ENCODE data around the gene SHOX. TPM values are rescaled to one million over a fixed set of nuclear protein-coding genes. Genes with fewer than 3 reads are reported as not detected.

SHOX gene
- total RNA-seq, 5 donors from 2014 or later (not counting 1 experiment from before 2014, with no cell fraction given): not detected

DNA sequence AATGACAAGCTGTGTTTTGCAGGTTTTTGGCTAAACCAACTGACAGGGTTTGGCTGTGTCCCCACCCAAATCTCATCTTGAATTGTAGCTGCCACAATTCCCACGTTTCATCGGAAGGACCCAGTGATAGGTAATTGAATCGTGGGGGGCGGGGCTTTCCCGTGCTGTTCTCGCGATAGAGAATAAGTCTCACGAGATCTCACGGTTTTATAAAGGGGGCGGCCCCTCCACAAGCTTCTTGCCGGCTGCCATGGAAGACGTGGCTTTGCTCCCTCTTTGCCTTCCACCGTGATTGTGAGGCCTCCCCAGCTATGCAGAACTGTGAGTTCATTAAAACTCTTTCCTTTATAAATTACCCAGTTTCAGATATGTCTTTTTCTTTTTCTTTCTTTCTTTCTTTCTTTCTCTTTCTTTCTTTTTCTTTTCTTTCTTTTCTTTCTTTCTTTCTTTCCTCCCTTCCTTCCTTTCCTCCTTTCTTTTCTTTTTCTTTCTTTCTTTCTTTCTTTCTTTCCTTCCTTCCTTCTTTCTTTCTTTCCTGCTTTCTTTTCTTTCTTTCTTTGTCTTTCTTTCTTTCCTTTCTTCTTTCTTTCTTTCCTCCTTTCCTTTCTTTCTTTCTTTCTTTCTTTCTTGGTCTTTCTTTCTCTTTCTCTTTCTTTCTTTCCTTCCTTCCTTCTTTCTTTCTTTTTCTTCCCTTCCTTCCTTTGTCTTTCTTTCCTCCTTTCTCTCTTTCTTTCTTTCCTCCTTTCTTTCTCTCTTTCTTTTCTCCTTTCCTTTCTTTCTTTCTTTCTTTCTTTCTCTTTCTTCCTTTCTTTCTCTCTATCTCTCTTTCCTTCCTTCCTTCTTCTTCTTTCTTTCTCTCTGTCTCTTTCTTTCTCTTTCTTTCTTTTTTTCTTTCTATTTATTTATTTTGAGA is 54.8 kb downstream of the SHOX start:
- CTCF ChIA-PET: no interaction called here
- H3K4me1 Mint-ChIP-seq: no peaks in the 10 kb centered on the region
- H3K36me3 ChIP-seq (ENCODE audit: control insufficient read depth in 2 of 2, extremely low read depth in 1 of 2, insufficient read depth in 1 of 2, low read length in 1 of 2): no peaks in the 10 kb centered on the region
- no peaks in the 10 kb centered on the region for H3K4me1 ChIP-seq (ENCODE audit: control insufficient read depth in 1 of 2, extremely low read depth in 1 of 2, insufficient read depth in 2 of 2, low read length in 2 of 2)
- no peaks in the 10 kb centered on the region for H3K36me3 Mint-ChIP-seq
- H3K9me3 Mint-ChIP-seq: peaks cover 8 to 10% (median 9%) of the 10 kb centered on the region in 3 donors
- no peak overlapping the region for H3K27ac Mint-ChIP-seq
- H3K4me3 ChIP-seq (ENCODE audit: control insufficient read depth in 1 of 2, extremely low read depth in 1 of 2, low read length in 1 of 2): no peak overlapping the region
- H3K4me3 Mint-ChIP-seq: no peak overlapping the region
- ATAC-seq (replicated peaks in 1 of 4) (no peak), DNase-seq (no peak)
- WGBS (ENCODE audit: insufficient coverage): 95% methylated on average over 12 of the region's 13 CpGs
- POLR2A ChIA-PET: no interaction called here
- no peak overlapping the region for H3K27ac ChIP-seq (ENCODE audit: low read length)
- no peaks in the 10 kb centered on the region for H3K9me3 ChIP-seq
- H3K27me3 ChIP-seq (replicated peaks in 1 of 2; ENCODE audit: control insufficient read depth in 2 of 2, extremely low read depth in 1 of 2, insufficient read depth in 2 of 2, low read length in 1 of 2): no peaks in the 10 kb centered on the region
- H3K27me3 Mint-ChIP-seq: peaks cover 0 to 9% of the 10 kb centered on the region in 2 donors

DNA sequence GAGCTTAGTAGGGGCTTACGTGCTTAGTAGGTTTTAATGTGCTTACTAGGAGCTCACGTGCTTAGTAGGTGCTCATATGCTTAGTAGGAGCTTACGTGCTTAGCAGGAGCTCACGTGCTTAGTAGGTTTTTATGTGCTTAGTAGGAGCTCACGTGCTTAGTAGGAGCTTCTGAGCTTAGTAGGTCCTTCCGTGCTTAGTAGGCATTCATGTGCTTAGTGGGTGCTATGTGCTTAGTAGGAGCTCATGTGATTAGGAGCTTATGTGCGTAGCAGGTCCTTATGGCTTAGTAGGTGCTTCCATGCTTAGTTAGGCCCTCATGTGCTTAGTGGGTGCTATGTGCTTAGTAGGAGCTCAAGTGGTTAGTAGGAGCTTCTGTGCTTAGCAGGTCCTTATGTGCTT is 59.4 kb downstream of the SHOX start:
- ChIA-PET CTCF (no interaction called here), POLR2A (no interaction called here)
- H3K36me3 Mint-ChIP-seq: no peaks in the 10 kb centered on the region
- no peak overlapping the region for H3K4me3 Mint-ChIP-seq
- no peaks in the 10 kb centered on the region for H3K4me1 ChIP-seq (ENCODE audit: control insufficient read depth in 1 of 2, extremely low read depth in 1 of 2, insufficient read depth in 2 of 2, low read length in 2 of 2)
- H3K36me3 ChIP-seq (ENCODE audit: control insufficient read depth in 2 of 2, extremely low read depth in 1 of 2, insufficient read depth in 1 of 2, low read length in 1 of 2): no peaks in the 10 kb centered on the region
- no peaks in the 10 kb centered on the region for H3K4me1 Mint-ChIP-seq
- 94% methylated on average over 7 of the region's 7 CpGs for WGBS (ENCODE audit: insufficient coverage)
- H3K9me3 Mint-ChIP-seq: peaks cover 5 to 16% (median 15%) of the 10 kb centered on the region in 3 donors
- no peak overlapping the region for H3K27ac ChIP-seq (ENCODE audit: low read length)
- H3K4me3 ChIP-seq (ENCODE audit: control insufficient read depth in 1 of 2, extremely low read depth in 1 of 2, low read length in 1 of 2): no peak overlapping the region
- ATAC-seq (replicated peaks in 1 of 4) (no peak), DNase-seq (no peak)
- H3K27me3 ChIP-seq (replicated peaks in 1 of 2; ENCODE audit: control insufficient read depth in 2 of 2, extremely low read depth in 1 of 2, insufficient read depth in 2 of 2, low read length in 1 of 2): no peaks in the 10 kb centered on the region
- H3K27me3 Mint-ChIP-seq: peaks cover 0 to 5% of the 10 kb centered on the region in 2 donors
- no peaks in the 10 kb centered on the region for H3K9me3 ChIP-seq
- H3K27ac Mint-ChIP-seq: no peak overlapping the region

DNA sequence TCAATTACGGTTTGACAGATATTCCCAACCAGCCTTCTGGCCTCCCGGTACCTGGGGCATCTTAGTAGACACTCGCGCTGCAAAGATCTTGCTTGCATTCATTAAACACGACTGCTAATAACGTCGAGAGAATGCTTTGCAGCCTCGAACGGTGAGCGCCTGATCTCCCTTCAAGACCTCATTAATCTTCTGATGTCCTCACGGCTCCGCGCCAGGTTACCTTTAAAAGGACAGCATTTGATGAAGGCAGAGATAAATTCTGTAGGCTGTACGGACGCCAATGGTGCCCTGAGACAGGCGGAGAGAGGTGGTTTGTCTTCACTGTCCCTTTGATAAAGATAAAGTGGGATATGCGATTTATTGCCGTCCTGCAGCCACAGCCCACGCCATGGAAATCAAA is 64.2 kb downstream of the SHOX start:
- CTCF ChIA-PET: no interaction called here
- Mint-ChIP-seq H3K4me1 (peaks cover 0 to 3% (median 3%) of the 10 kb centered on the region in 3 donors), H3K9me3 (peaks cover 5 to 26% (median 9%) of the 10 kb centered on the region in 3 donors), H3K27ac (no peak overlapping the region), H3K36me3 (no peaks in the 10 kb centered on the region), H3K4me3 (no peak overlapping the region), H3K27me3 (peaks cover 4 to 10% of the 10 kb centered on the region in 2 donors)
- 85% methylated on average over 12 of the region's 19 CpGs for WGBS (ENCODE audit: insufficient coverage)
- H3K27me3 ChIP-seq (replicated peaks in 1 of 2; ENCODE audit: control insufficient read depth in 2 of 2, extremely low read depth in 1 of 2, insufficient read depth in 2 of 2, low read length in 1 of 2): peaks cover 0 to 4% of the 10 kb centered on the region in 2 experiments
- DNase-seq: no peak
- no peaks in the 10 kb centered on the region for H3K4me1 ChIP-seq (ENCODE audit: control insufficient read depth in 1 of 2, extremely low read depth in 1 of 2, insufficient read depth in 2 of 2, low read length in 2 of 2)
- ATAC-seq (replicated peaks in 1 of 4): no peak
- H3K36me3 ChIP-seq (ENCODE audit: control insufficient read depth in 2 of 2, extremely low read depth in 1 of 2, insufficient read depth in 1 of 2, low read length in 1 of 2): no peaks in the 10 kb centered on the region
- no peak overlapping the region for H3K27ac ChIP-seq (ENCODE audit: low read length)
- POLR2A ChIA-PET: no interaction called here
- H3K4me3 ChIP-seq (ENCODE audit: control insufficient read depth in 1 of 2, extremely low read depth in 1 of 2, low read length in 1 of 2): no peak overlapping the region
- no peaks in the 10 kb centered on the region for H3K9me3 ChIP-seq

DNA sequence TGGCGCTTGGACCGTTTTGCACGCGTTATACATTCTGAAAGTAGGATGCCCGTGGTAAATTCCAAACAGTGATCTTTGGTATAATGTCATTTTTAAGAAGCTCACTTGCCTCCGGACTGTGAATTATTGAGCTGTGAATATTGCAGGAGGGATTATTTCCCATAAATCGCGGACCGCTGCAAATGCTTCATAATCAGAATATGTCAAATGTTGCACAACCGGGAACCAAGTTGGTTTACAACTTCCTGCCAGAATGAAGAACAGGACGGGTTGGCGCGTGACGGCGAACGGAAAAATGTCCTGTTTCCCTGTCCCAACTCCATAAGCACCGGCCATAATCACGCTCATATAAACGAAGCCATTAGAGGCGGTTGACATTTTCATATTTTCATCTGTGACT is 67.6 kb downstream of the SHOX start:
- 6% methylated on average over 18 of the region's 20 CpGs for WGBS (ENCODE audit: insufficient coverage)
- Mint-ChIP-seq H3K4me3 (no peak overlapping the region), H3K27ac (no peak overlapping the region), H3K4me1 (peaks cover 0 to 3% (median 3%) of the 10 kb centered on the region in 3 donors), H3K9me3 (peaks cover 9 to 22% (median 11%) of the 10 kb centered on the region in 3 donors), H3K36me3 (no peaks in the 10 kb centered on the region), H3K27me3 (peaks cover 4 to 10% of the 10 kb centered on the region in 2 donors)
- ATAC-seq (replicated peaks in 1 of 4): no peak
- no peak overlapping the region for H3K27ac ChIP-seq (ENCODE audit: low read length)
- H3K9me3 ChIP-seq: no peaks in the 10 kb centered on the region
- no peak for DNase-seq
- peaks cover 0 to 6% of the 10 kb centered on the region in 2 experiments for H3K27me3 ChIP-seq (replicated peaks in 1 of 2; ENCODE audit: control insufficient read depth in 2 of 2, extremely low read depth in 1 of 2, insufficient read depth in 2 of 2, low read length in 1 of 2)
- ChIA-PET POLR2A (no interaction called here), CTCF (no interaction called here)
- no peaks in the 10 kb centered on the region for H3K4me1 ChIP-seq (ENCODE audit: control insufficient read depth in 1 of 2, extremely low read depth in 1 of 2, insufficient read depth in 2 of 2, low read length in 2 of 2)
- H3K36me3 ChIP-seq (ENCODE audit: control insufficient read depth in 2 of 2, extremely low read depth in 1 of 2, insufficient read depth in 1 of 2, low read length in 1 of 2): no peaks in the 10 kb centered on the region
- no peak overlapping the region for H3K4me3 ChIP-seq (ENCODE audit: control insufficient read depth in 1 of 2, extremely low read depth in 1 of 2, low read length in 1 of 2)

DNA sequence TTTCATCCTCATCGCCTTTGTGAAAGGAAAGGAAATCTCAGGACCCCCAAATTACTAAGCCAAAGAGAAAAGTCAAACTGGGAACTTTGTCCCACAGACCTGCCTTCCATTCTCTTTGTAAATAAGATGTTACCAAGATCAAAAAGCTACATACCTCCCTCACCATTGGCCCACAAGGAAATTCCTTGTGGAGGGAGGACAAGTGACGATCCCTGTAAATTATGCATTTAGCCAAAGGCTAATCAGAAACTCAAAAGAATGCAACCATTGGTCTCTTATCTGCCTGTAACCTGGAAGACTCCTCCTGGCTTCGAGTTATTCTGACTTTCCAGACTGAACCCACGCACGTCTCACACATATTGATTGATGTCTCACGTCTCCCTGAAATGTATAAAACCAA is 70.3 kb downstream of the SHOX start:
- 47% methylated on average over 5 of the region's 6 CpGs for WGBS (ENCODE audit: insufficient coverage)
- DNase-seq (no peak), ATAC-seq (replicated peaks in 1 of 4) (no peak)
- CTCF ChIA-PET: no interaction called here
- Mint-ChIP-seq H3K4me3 (no peak overlapping the region), H3K36me3 (no peaks in the 10 kb centered on the region), H3K27ac (no peak overlapping the region), H3K9me3 (peaks cover 9 to 32% (median 10%) of the 10 kb centered on the region in 3 donors), H3K27me3 (peaks cover 4 to 10% of the 10 kb centered on the region in 2 donors), H3K4me1 (peaks cover 0 to 3% (median 3%) of the 10 kb centered on the region in 3 donors)
- Histone ChIP-seq H3K4me1 (ENCODE audit: control insufficient read depth in 1 of 2, extremely low read depth in 1 of 2, insufficient read depth in 2 of 2, low read length in 2 of 2) (no peaks in the 10 kb centered on the region), H3K27me3 (replicated peaks in 1 of 2; ENCODE audit: control insufficient read depth in 2 of 2, extremely low read depth in 1 of 2, insufficient read depth in 2 of 2, low read length in 1 of 2) (peaks cover 0 to 6% of the 10 kb centered on the region in 2 experiments), H3K9me3 (no peaks in the 10 kb centered on the region), H3K4me3 (ENCODE audit: control insufficient read depth in 1 of 2, extremely low read depth in 1 of 2, low read length in 1 of 2) (no peak overlapping the region), H3K27ac (ENCODE audit: low read length) (no peak overlapping the region), H3K36me3 (ENCODE audit: control insufficient read depth in 2 of 2, extremely low read depth in 1 of 2, insufficient read depth in 1 of 2, low read length in 1 of 2) (no peaks in the 10 kb centered on the region)
- POLR2A ChIA-PET: no interaction called here

DNA sequence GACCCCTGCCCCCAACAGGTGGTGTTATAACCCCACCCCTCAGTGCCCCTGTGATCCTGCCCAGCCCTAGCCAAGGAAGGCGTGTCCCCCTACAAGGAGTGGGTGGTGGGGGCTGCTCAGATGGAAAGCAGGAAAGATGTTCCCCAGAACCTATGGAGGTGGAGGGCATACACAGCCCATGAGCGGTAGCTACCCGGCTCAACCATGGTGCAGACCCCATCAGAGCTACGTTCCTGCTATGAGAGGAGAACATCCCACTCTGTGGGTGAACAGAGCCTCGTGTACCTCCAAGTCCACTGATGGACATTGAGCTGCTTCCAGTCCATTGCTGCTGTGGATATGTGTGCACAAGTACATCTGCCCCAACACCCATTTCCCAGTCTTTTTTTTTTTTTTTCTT is 71.1 kb downstream of the SHOX start:
- Mint-ChIP-seq H3K9me3 (peaks cover 10 to 36% (median 13%) of the 10 kb centered on the region in 3 donors), H3K36me3 (no peaks in the 10 kb centered on the region), H3K27ac (no peak overlapping the region), H3K4me1 (peaks cover 0 to 3% (median 3%) of the 10 kb centered on the region in 3 donors), H3K4me3 (no peak overlapping the region), H3K27me3 (peaks cover 4 to 10% of the 10 kb centered on the region in 2 donors)
- no peak overlapping the region for H3K27ac ChIP-seq (ENCODE audit: low read length)
- CTCF ChIA-PET: no interaction called here
- H3K4me3 ChIP-seq (ENCODE audit: control insufficient read depth in 1 of 2, extremely low read depth in 1 of 2, low read length in 1 of 2): no peak overlapping the region
- POLR2A ChIA-PET: no interaction called here
- DNase-seq (no peak), ATAC-seq (replicated peaks in 1 of 4) (no peak)
- no peaks in the 10 kb centered on the region for H3K36me3 ChIP-seq (ENCODE audit: control insufficient read depth in 2 of 2, extremely low read depth in 1 of 2, insufficient read depth in 1 of 2, low read length in 1 of 2)
- no peaks in the 10 kb centered on the region for H3K9me3 ChIP-seq
- H3K27me3 ChIP-seq (replicated peaks in 1 of 2; ENCODE audit: control insufficient read depth in 2 of 2, extremely low read depth in 1 of 2, insufficient read depth in 2 of 2, low read length in 1 of 2): peaks cover 0 to 6% of the 10 kb centered on the region in 2 experiments
- H3K4me1 ChIP-seq (ENCODE audit: control insufficient read depth in 1 of 2, extremely low read depth in 1 of 2, insufficient read depth in 2 of 2, low read length in 2 of 2): no peaks in the 10 kb centered on the region
- WGBS (ENCODE audit: insufficient coverage): 84% methylated on average over 3 of the region's 5 CpGs

Measured in T-cell (primary cell).